Measurements from ENCODE around the gene SDK2. TPM values are rescaled to one million over a fixed set of nuclear protein-coding genes. Genes with fewer than 3 reads are reported as not detected.

Gene SDK2
- polyA plus RNA-seq, 1 of the 3 experiments (the other 2 are of a cell fraction): 0.02 TPM

- no peak for TF ChIP-seq GATA2 (CRISPR knock-in tag; IDR thresholded peaks at IDR 0.05)
- H3K4me2 ChIP-seq: no peak overlapping the region
- H3K27ac ChIP-seq (ENCODE audit: low read depth in 2 of 2, low read length in 1 of 2): no peak overlapping the region
- DNase-seq: no peak
- H3K27me3 ChIP-seq (ENCODE audit: insufficient read depth): no peaks in the 10 kb centered on the region
- H3K79me2 ChIP-seq (ENCODE audit: insufficient read depth): no peaks in the 10 kb centered on the region
- CTCF ChIA-PET: no interaction called here
- H3K9ac ChIP-seq: no peak overlapping the region
- H3F3A ChIP-seq (replicated peaks; ENCODE audit: insufficient read depth): no peaks in the 10 kb centered on the region
- peaks cover 0 to 44% of the 10 kb centered on the region in 2 experiments; a peak in 1 of 4 replicates for H3K4me1 ChIP-seq (ENCODE audit: control insufficient read depth in 1 of 2, insufficient read depth in 2 of 2, low read depth in 1 of 2, low read length in 1 of 2)
- no peaks in the 10 kb centered on the region for H3K9me3 ChIP-seq
- 88% methylated on average over 13 of the region's 13 CpGs for WGBS (ENCODE audit: low lambda C conversion rate)
- H3K36me3 ChIP-seq (replicated peaks in 1 of 2; ENCODE audit: control insufficient read depth in 1 of 2, insufficient read depth in 2 of 2, low read length in 1 of 2): no peaks in the 10 kb centered on the region
- H3K4me3 ChIP-seq (ENCODE audit: low read depth in 2 of 2, low read length in 1 of 2): no peak overlapping the region
- no peak overlapping the region for H2AFZ ChIP-seq (ENCODE audit: low read depth)
- H3K9me2 ChIP-seq: no peaks in the 10 kb centered on the region
- POLR2A ChIA-PET: no interaction called here
- no peaks in the 10 kb centered on the region for H4K20me1 ChIP-seq (ENCODE audit: insufficient read depth)
These were observed 292.0 kb downstream of the SDK2 start for GRCh38 chr17:73352261-73352660.

GRCh38 chr17:73351764-73352163 lies 292.5 kb downstream of the SDK2 start:
- Histone ChIP-seq H3K4me3 (ENCODE audit: low read depth in 2 of 2, low read length in 1 of 2) (no peak overlapping the region), H4K20me1 (ENCODE audit: insufficient read depth) (no peaks in the 10 kb centered on the region), H3K36me3 (replicated peaks in 1 of 2; ENCODE audit: control insufficient read depth in 1 of 2, insufficient read depth in 2 of 2, low read length in 1 of 2) (no peaks in the 10 kb centered on the region), H3K27ac (ENCODE audit: low read depth in 2 of 2, low read length in 1 of 2) (no peak overlapping the region), H3K27me3 (ENCODE audit: insufficient read depth) (no peaks in the 10 kb centered on the region), H3K9me3 (no peaks in the 10 kb centered on the region), H2AFZ (ENCODE audit: low read depth) (no peak overlapping the region), H3K4me2 (no peak overlapping the region), H3K4me1 (ENCODE audit: control insufficient read depth in 1 of 2, insufficient read depth in 2 of 2, low read depth in 1 of 2, low read length in 1 of 2) (peaks cover 0 to 39% of the 10 kb centered on the region in 2 experiments; a peak in 1 of 4 replicates), H3F3A (replicated peaks; ENCODE audit: insufficient read depth) (no peaks in the 10 kb centered on the region), H3K79me2 (ENCODE audit: insufficient read depth) (no peaks in the 10 kb centered on the region), H3K9me2 (no peaks in the 10 kb centered on the region), H3K9ac (no peak overlapping the region)
- TF ChIP-seq NRF1 (IDR thresholded peaks at IDR 0.05; ENCODE audit: low read depth, low read length) (no peak), PBX3 (IDR thresholded peaks at IDR 0.05) (no peak), REST (IDR thresholded peaks at IDR 0.05; ENCODE audit: low read depth, low read length) (no peak)
- CTCF ChIA-PET: interaction anchor here (1.5 kb wide), 1 partner anchor 96 kb away, joined by 8 read pairs; no protein-coding TSS in a partner anchor
- POLR2A ChIA-PET: no interaction called here
- peak; percentile 13 for DNase-seq
- 65% methylated on average over 3 of the region's 3 CpGs for WGBS (ENCODE audit: low lambda C conversion rate)

GRCh38 chr17:73350864-73351263 lies 293.4 kb downstream of the SDK2 start:
- Histone ChIP-seq H3K79me2 (ENCODE audit: insufficient read depth) (no peaks in the 10 kb centered on the region), H3K4me1 (ENCODE audit: control insufficient read depth in 1 of 2, insufficient read depth in 2 of 2, low read depth in 1 of 2, low read length in 1 of 2) (peaks cover 0 to 30% of the 10 kb centered on the region in 2 experiments; a peak in 1 of 4 replicates), H3K9me3 (no peaks in the 10 kb centered on the region), H3K36me3 (replicated peaks in 1 of 2; ENCODE audit: control insufficient read depth in 1 of 2, insufficient read depth in 2 of 2, low read length in 1 of 2) (no peaks in the 10 kb centered on the region), H3K9ac (no peak overlapping the region), H3K27me3 (ENCODE audit: insufficient read depth) (no peaks in the 10 kb centered on the region), H3K4me3 (ENCODE audit: low read depth in 2 of 2, low read length in 1 of 2) (no peak overlapping the region), H3K27ac (ENCODE audit: low read depth in 2 of 2, low read length in 1 of 2) (no peak overlapping the region), H3K9me2 (no peaks in the 10 kb centered on the region), H4K20me1 (ENCODE audit: insufficient read depth) (no peaks in the 10 kb centered on the region), H3K4me2 (no peak overlapping the region), H2AFZ (ENCODE audit: low read depth) (no peak overlapping the region), H3F3A (replicated peaks; ENCODE audit: insufficient read depth) (no peaks in the 10 kb centered on the region)
- ChIA-PET CTCF (interaction anchor here (1.2 to 1.5 kb wide), 2 partner anchors 10 to 96 kb away, joined by 4 to 8 read pairs; no protein-coding TSS in a partner anchor), POLR2A (no interaction called here)
- no peak for TF ChIP-seq RFX5 (IDR thresholded peaks at IDR 0.05; ENCODE audit: low read length)
- no peak for TF ChIP-seq EP300 (IDR thresholded peaks at IDR 0.05; ENCODE audit: borderline replicate concordance in 1 of 2, low read depth in 1 of 2, low read length in 1 of 2)
- TF ChIP-seq NFIC (IDR thresholded peaks at IDR 0.05; ENCODE audit: borderline replicate concordance): no peak
- no peak for TF ChIP-seq ZBTB33 (IDR thresholded peaks at IDR 0.05; ENCODE audit: borderline replicate concordance, low read depth)
- no peak for TF ChIP-seq CTCF (IDR thresholded peaks at IDR 0.05)
- no peak for TF ChIP-seq GABPA (IDR thresholded peaks at IDR 0.05; ENCODE audit: low read depth)
- 98% methylated on average over 5 of the region's 5 CpGs for WGBS (ENCODE audit: low lambda C conversion rate)
- DNase-seq: no peak
